Islet of Langerhans (tissue), 1 donor: ENCODE results near the gene KLHL12.
A peak's percentile ranks its signal among the peaks of the same experiment; 100 is the strongest.

Source experiments
- FAIRE-seq: peaks from one replicate; lab custom pipeline; 2011; peaks lifted over from hg19 to GRCh38; lab: Jason Lieb, UNC

KLHL12 gene

GRCh38 chr1:202926581-202927491, at the start of gene KLHL12:
Gene KLHL12 (minus strand): TSS chr1:202927234. CDS start chr1:202925162, 2,072 bp downstream.
- peak; percentile 65 for FAIRE-seq

DNA sequence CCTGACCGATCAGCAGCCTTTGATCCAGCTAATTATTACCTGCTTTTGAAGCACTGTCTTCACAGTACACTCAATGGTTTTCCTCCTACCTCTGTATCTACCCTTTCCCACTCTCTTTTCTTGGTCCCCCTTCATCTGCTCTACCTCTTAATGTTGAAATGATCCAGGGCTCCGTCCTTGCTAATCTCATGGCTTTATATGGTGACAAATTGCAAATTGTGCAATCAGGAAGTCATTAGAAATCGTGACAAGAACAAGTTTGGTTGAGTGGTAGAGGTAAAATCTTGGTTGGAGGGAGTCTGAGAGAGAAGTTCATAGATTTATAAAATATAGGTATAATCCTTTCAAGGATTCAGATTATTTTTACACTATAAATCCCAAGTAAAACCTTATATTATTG, 49.6 kb upstream of the KLHL12 start:
- FAIRE-seq, result no peak

DNA sequence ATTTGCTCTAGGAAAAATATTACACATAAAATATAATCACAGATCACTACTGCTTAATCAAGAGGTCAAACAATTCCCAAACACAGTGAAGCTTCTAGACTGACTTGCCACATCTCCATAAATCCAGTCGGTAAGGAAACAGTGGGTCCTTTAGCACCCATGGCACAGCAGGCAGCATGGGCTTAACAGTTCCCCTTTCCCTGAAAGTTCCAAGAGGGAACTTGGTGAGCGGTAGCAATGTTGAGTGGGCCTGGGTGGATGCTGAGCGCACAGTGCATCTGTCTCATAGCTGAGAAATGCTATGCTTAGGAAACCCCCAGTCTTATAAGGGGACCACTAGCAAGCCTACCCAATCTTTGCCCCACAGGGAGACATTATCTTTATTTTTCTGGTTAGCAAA, 47.8 kb upstream of the KLHL12 start:
- no peak for FAIRE-seq

GRCh38 chr1:202972046-202972445, 45.0 kb upstream of the KLHL12 start:
- no peak for FAIRE-seq

DNA sequence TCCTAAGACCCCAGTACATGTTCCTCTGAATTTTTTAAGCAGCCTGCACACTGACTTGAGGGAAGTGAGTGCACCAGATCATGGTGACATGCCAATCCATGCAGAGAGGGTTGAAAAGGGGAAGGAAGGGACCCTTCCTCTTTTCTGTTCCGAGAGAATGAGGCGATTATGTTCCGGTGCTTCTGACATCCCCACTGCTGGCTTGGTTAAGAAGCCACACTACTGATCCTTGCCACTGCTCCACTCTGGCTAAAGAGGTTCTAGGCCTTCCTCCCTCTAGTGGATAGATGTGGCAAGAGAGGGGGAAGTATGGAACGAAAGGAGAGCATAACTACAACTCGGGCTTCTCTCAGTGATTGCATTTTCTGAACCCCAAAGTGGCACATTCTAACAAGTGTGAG, 41.9 kb upstream of the KLHL12 start:
- FAIRE-seq, result no peak

GRCh38 chr1:202968351-202968750, 41.3 kb upstream of the KLHL12 start:
- no peak for FAIRE-seq

GRCh38 chr1:202967684-202968281, 40.7 kb upstream of the KLHL12 start:
- no peak for FAIRE-seq

- FAIRE-seq, result no peak
Measured at GRCh38 chr1:202966006-202966898, 39.2 kb upstream of the KLHL12 start.

- FAIRE-seq, result no peak
Measured at GRCh38 chr1:202965422-202965821, 38.4 kb upstream of the KLHL12 start.

DNA sequence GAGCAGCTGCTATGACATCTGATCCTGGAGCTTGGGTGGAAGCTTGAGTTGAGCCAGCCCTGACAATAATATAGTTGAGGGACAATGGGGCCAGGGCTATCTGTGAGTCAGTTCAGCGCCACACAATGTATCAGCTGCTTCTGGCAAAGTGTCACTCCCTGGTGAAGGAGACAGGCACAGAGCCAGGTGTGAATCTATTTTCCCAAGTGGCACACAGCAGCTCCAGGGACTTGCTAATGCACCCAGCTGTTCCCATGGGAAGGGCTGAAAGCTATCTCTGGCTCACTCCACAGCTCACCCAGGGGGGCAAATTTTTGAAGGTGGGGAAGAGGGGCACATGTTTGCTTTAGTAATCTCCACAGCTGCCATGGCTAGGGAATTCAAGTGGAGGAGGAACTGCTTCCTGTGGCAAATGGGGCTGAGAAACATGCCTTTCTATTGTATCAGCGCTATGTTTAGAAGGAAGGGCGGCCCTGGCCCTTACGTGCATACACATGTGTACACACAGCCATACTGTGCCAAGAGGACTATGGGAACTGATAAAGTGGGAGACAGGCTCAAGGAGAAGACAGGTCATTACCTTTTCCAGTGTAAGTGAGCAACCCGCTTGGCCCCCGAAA, 37.9 kb upstream of the KLHL12 start:
- FAIRE-seq, result no peak

DNA sequence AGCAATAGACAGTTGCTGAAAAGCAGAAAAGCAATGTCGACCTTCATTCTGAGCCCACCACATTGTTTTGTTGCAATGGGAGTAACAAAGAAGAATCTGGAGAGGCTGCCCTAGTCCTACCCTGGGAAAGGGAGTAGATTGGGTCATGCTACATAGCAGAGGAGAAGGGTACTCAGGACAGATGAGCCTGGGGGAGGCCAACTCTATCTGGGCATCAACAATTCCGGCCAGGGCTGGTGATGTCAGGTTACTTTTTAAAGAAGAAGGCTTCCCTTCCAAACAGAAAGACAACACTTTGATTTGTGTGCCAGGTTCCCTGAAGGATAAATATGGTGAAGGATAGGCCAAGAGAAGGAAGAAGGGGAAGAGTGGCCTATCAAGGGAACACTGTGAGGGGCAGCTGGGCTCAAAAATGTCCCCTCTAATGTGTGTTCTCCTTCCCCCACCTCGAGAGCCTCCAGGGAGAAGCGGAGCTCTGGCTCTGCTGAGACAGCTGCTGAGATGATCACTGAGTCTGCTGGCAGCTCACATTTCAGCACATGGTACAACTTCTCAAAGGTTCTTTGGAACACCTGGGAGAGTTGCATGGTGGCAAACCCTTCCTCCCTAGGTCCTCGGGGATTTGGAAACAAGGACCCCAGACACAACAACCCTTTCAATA, 34.3 kb upstream of the KLHL12 start:
- FAIRE-seq, result no peak

- FAIRE-seq, result no peak
Measured at GRCh38 chr1:202959276-202959620, 32.2 kb upstream of the KLHL12 start.

DNA sequence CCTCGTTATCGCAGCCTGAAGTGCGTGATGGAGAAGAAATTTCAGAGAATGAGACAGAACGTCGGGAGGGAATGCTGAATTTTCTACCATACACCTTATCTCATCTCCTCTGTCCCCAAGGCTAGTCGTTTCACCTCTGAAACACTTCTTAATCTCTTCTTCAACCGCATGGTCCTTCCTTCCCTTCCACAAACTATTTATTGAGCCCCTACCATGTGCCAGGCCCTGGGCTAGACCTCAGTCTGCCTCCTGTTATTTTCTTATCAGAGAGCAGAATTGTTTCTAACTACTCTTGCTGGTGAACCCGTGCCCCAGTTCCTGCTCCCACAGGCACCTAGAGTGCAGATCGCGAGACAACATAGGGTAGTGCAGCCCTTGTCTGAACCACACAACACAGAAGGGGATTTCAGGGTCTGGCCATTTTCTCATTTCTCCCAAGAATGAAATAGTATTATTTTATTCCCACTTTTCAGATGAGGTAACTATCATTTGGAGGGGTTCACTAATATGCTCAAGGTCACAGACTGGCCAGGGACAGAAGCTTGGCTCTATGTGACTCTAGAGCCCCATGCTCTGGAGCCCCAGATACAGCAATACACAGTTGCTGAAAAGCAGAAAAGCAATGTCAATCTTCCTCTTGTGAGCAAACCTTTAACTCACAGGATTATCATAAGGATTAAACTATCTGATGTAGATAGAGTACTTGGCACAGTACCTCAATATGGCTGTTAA, 31.7 kb upstream of the KLHL12 start:
- no peak for FAIRE-seq

DNA sequence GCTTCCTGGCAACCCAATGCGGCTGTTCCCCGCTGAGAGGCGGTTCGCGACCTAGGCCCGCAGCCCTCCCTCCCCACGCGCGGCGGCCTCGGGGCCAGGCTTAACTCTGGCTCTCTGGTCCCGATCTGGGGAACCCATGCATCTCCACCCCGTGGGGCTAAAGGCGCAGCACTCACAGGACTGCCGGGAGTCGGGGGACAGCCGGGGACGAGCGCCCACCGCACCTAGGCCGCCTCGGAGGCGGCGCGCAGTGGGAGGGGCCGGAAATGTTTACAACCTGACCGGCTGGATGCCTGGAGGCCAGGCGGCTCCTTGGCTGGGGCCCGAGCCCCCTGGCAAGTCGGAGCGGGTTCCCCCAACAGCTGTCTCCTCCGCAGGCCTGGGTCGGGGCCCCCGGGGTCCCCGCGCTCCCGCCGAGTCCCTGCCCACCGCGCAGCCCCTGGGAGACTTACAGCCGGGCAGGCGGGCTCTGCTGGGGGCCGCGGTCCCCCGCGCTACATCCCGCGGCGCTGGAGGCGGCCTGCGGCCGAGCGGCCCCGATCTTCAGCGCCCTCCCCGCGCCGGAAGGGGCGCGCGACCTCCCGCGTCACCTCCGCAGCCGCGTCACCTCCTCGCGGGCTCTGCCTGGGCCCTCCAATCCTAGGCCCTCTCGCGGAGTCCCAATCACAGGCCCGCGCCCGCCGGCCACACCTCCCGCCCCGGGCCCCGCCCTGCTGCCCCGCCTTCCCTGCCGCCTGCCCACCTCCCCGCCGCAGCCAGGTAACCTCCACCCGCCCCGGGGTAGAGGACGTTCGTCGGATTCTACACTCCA, 30.9 kb upstream of the KLHL12 start, which contains the start of gene ADIPOR1:
ADIPOR1 (minus strand) TSS at position 580 of the 811 bp plus-strand sequence. CDS start 7,242 bp downstream, outside the sequence.
- no peak for FAIRE-seq

DNA sequence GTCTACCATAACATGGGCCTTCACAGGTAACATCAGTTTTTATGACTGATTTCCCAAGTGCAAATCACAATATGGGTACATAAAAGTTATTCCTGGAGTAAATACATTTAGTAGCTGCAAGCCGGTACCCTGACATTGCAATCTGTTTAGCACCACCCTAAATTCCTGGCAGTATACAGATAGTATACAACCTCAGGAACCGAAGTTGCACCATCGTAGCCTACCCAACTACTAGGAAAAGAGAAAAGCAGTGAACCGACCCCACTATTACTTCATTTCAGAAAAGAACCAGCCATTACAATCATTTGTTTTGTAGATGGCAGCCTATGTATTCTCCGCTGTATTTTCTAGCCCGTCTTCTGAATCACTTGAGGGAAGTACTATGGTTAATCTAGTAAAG, 29.9 kb upstream of the KLHL12 start:
- no peak for FAIRE-seq

GRCh38 chr1:202954057-202954745, 27.2 kb upstream of the KLHL12 start:
- no peak for FAIRE-seq

DNA sequence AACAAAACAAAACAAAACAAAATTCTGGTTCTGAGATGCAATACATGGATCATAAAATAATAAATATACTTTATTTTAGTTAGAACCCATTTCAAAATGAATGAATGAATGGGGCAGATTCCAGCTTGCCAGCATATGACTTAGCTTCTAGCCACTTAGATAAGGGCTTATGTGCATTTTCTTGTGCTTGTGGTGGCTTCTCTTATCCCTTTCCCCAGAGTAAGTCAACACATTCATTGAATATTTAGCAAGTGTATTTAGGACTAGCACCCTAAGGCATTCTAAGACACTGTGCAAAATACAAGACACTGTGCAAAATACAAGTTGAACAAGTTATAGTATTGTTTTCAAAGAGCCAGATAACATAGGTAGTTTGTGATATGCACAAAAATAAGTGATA, 26.4 kb upstream of the KLHL12 start:
- FAIRE-seq, result no peak

DNA sequence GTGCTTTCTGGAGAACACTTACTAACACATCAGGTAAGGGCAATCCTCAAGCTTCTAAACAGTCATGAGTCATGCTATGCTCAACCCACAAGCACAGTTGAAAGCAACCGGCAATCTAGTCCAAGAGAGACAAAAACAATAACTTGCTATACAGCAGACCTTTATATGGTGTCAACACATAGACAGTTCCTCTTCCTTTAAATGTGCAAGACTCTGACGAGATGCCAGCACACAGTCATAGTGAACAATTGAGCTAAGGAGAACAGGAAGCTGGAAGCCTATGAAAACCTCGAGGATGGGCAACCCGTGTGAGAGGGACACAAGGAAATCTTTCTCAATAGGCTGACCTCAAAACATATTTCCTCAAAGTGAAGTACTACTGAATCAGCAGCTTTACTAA, 25.8 kb upstream of the KLHL12 start:
- FAIRE-seq, result no peak

DNA sequence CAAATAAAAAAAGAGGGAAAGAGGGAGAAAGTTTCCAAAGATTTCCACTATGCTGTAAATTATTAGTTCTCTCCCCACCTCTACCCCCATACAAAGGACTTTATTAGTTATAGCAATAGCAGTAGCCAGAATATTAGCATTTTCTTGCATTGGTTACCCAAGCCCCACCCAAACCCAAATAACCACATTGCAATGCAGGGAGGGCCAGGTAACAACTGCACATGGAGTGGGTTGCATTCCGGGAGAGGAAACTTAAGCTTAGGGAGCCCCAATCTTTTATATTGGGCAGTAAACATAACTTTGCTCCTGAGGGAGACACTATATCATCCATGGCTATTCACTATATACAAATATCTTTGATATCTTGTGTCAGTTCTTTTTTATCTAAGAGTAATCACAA, 25.1 kb upstream of the KLHL12 start:
- no peak for FAIRE-seq

- FAIRE-seq, result no peak
Measured at GRCh38 chr1:202951437-202951836, 24.4 kb upstream of the KLHL12 start.
